ENCODE measurements around the gene MGAT4A. TPM values are rescaled to one million over a fixed set of nuclear protein-coding genes. Genes with fewer than 3 reads are reported as not detected.
"Not testable (repeated sequence)": the region's sequence is repeated elsewhere in the genome, so short reads cannot be mapped to it uniquely, and the experiment has no call there.

MGAT4A gene
- total and polyA plus RNA-seq, 3 experiments from 2014 or later, result 65.2 to 211 (median 66.8) TPM

DNA sequence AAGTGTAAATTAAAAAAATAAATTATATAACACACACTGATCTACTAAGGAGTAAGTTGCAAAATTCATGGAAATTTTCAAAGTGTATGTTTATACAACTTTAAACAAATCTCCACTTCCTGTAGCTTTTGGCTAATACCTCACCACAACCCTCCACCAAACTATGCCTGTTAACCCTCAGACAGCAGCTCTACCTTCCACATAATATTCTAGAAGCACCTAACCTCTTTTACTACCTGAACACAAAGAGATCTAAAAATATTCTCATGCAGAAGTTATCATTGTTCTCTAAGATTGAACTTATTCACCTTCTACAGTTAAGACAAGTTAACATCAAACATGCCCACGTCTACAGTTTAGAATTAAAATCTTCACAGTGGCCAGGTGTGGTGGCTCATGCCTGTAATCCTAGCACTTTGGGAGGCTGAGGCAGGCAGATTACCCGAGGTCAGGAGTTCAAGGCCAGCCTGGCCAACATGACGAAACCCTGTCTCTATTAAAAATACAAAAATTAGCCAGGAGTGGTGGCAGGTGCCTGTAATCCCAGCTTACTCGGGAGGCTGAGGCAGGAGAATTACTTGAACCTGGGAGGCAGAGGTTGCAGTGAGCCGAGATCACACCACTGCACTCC is 2.7 kb downstream of the MGAT4A start:
- Mint-ChIP-seq H3K27ac (peak overlapping the region; percentile 55 to 95 (median 82)), H3K4me3 (peak overlapping the region; percentile 84 to 96 (median 88)), H3K36me3 (peaks cover 0 to 56% (median 10%) of the 10 kb centered on the region in 3 donors), H3K4me1 (peaks cover 66 to 79% (median 76%) of the 10 kb centered on the region in 3 donors)
- H3K27ac ChIP-seq (ENCODE audit: low read depth, low read length); H3K9me3 Mint-ChIP-seq; H3K9me3 ChIP-seq (ENCODE audit: low read length); H3K27me3 Mint-ChIP-seq; H3K27me3 ChIP-seq (ENCODE audit: insufficient read depth, low read length, poor library complexity, severe bottlenecking); H3K36me3 ChIP-seq (ENCODE audit: insufficient read depth, low read length): not testable (repeated sequence)
- peaks cover 65% of the 10 kb centered on the region for H3K4me1 ChIP-seq (ENCODE audit: insufficient read depth, low read length)
- CTCF ChIA-PET, result interaction anchor here (0.9 to 5.1 kb wide), 9 partner anchors 9 to 96 kb away, joined by 3 to 33 read pairs (median 3); no protein-coding TSS in a partner anchor
- POLR2A ChIA-PET, result interaction anchor here (0.6 to 1.9 kb wide), 6 partner anchors 17 to 68 kb away, joined by 3 to 22 read pairs (median 4); no protein-coding TSS in a partner anchor
- DNase-seq, result peak in 2 of 5 donors; percentile 28 to 59
- peak overlapping the region; percentile 72 for H3K4me3 ChIP-seq (ENCODE audit: low read length)

DNA sequence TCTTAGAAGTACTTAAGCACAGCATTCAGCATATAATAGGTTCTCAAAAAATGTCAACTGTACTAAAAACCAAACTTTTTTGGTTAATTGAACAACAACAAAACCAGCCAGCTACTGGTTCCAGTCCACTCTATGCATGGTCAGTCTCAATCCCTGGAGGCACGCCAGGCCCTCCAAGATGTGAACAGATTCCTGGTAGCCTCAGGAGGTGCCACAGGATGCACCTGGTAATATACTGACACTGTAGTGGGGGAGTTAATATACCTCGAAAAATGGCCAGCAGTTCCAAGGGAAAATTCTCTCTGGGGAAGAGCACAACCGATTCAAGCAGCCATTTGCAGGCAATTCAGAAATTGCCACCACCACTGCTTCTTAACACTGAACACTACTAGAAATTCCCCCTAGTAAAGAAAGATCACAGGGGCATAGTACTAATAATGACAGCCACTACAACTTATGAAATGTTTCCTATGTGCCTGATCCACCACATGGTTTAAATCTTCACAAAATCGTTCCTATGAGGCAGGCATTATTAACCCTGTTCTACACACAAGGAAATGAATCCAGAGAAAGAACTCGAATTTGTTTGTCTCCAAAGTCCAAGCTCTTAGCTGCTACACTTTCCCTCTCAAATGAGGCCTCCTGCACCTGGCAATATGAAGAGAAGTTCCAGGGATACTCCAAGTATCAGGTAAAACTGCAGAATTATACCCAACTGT is 3.4 kb downstream of the MGAT4A start:
- H3K4me1 Mint-ChIP-seq, result peaks cover 66 to 79% (median 76%) of the 10 kb centered on the region in 3 donors
- Histone ChIP-seq H3K27ac (ENCODE audit: low read depth, low read length) (no peak overlapping the region), H3K4me1 (ENCODE audit: insufficient read depth, low read length) (peaks cover 64% of the 10 kb centered on the region), H3K27me3 (ENCODE audit: insufficient read depth, low read length, poor library complexity, severe bottlenecking) (no peaks in the 10 kb centered on the region), H3K36me3 (ENCODE audit: insufficient read depth, low read length) (peaks cover 14% of the 10 kb centered on the region), H3K9me3 (ENCODE audit: low read length) (no peaks in the 10 kb centered on the region), H3K4me3 (ENCODE audit: low read length) (peak overlapping the region; percentile 72)
- no peaks in the 10 kb centered on the region for H3K27me3 Mint-ChIP-seq
- peaks cover 6 to 62% (median 17%) of the 10 kb centered on the region in 3 donors for H3K36me3 Mint-ChIP-seq
- POLR2A ChIA-PET, result interaction anchor here (0.6 to 1.9 kb wide), 5 partner anchors 17 to 68 kb away, joined by 3 to 22 read pairs (median 3); no protein-coding TSS in a partner anchor
- no peaks in the 10 kb centered on the region for H3K9me3 Mint-ChIP-seq
- CTCF ChIA-PET, result interaction anchor here (0.9 to 5.1 kb wide), 9 partner anchors 9 to 97 kb away, joined by 3 to 33 read pairs (median 3); no protein-coding TSS in a partner anchor
- DNase-seq, result no peak
- peak overlapping the region; percentile 84 to 96 (median 88) for H3K4me3 Mint-ChIP-seq
- H3K27ac Mint-ChIP-seq, result peak overlapping the region; percentile 49 to 95 (median 77)

DNA sequence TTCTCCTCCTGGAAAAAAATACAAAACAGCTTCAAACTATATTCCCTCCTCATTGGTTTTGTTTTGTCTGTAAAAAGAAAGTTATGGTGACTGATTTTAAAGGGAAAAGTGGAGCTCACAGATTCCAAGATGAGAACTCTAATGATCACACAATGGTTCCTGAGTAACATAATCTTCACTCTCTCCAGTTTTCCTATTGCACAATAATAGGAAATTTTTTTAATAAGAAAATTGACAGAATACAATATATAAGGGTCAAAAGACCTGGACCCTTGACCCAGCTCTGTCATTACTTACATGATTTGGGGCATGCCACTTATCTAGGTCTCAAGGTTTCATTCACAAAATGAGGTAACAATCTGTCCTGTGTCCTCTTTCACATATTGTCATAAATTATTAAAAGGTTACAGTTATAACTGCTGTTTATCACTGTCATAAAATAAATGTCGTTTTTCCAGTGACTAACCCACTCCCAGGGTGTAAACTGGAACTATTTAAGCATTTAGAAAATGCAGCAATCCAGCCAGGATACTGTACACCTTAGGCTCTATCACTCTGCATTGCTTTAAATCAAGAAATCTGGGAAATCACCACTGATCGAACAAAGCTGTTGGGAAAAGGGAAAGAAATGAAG is 4.1 kb downstream of the MGAT4A start:
- H3K36me3 ChIP-seq (ENCODE audit: insufficient read depth, low read length), result peaks cover 21% of the 10 kb centered on the region
- H3K27me3 ChIP-seq (ENCODE audit: insufficient read depth, low read length, poor library complexity, severe bottlenecking), result no peaks in the 10 kb centered on the region
- no peak overlapping the region for H3K27ac ChIP-seq (ENCODE audit: low read depth, low read length)
- POLR2A ChIA-PET, result interaction anchor here (0.5 to 1.5 kb wide), 2 partner anchors 12 to 63 kb away, joined by 3 read pairs; no protein-coding TSS in a partner anchor
- Mint-ChIP-seq H3K36me3 (peaks cover 13 to 67% (median 20%) of the 10 kb centered on the region in 3 donors), H3K27ac (peak overlapping the region; percentile 67 to 95 (median 81)), H3K4me1 (peaks cover 66 to 79% (median 76%) of the 10 kb centered on the region in 3 donors), H3K4me3 (peak overlapping the region; percentile 84 to 96 (median 88)), H3K9me3 (peaks cover 0 to 2% (median 0%) of the 10 kb centered on the region in 5 donors), H3K27me3 (no peaks in the 10 kb centered on the region)
- no peaks in the 10 kb centered on the region for H3K9me3 ChIP-seq (ENCODE audit: low read length)
- peak overlapping the region; percentile 72 for H3K4me3 ChIP-seq (ENCODE audit: low read length)
- CTCF ChIA-PET, result interaction anchor here (0.9 to 1.3 kb wide), 3 partner anchors 8 to 63 kb away, joined by 3 to 4 read pairs (median 3); no protein-coding TSS in a partner anchor
- no peak for DNase-seq
- H3K4me1 ChIP-seq (ENCODE audit: insufficient read depth, low read length), result peaks cover 57% of the 10 kb centered on the region

DNA sequence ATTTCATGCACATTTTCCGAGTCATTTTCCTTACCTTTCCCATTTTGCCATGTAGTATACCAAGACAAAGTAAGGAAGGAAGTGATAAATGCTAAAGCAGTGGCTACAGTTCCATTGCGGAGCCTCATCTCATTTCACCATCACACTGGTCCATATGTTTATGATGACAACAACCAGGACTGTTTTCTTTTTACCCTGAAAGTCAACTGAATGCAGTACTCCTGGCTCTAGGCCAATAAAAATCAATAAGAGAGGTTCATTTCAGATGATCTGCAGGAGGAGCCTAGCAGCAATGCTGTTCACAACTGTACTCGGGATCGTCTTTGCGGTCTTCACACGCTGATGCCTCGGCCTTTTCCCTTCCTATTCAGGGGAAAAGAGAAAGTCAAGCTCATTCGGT is 4.7 kb downstream of the MGAT4A start:
- ChIA-PET CTCF (interaction anchor here (0.9 to 1.2 kb wide), 2 partner anchors 43 to 62 kb away, joined by 3 to 4 read pairs; no protein-coding TSS in a partner anchor), POLR2A (interaction anchor here (0.5 kb wide), 1 partner anchor 11 kb away, joined by 3 read pairs; no protein-coding TSS in a partner anchor)
- H3K27me3 Mint-ChIP-seq, result no peaks in the 10 kb centered on the region
- peaks cover 57% of the 10 kb centered on the region for H3K4me1 ChIP-seq (ENCODE audit: insufficient read depth, low read length)
- H3K27ac Mint-ChIP-seq, result peak overlapping the region; percentile 67 to 90 (median 81)
- peaks cover 68 to 82% (median 79%) of the 10 kb centered on the region in 3 donors for H3K4me1 Mint-ChIP-seq
- H3K9me3 ChIP-seq (ENCODE audit: low read length), result no peaks in the 10 kb centered on the region
- no peak overlapping the region for H3K27ac ChIP-seq (ENCODE audit: low read depth, low read length)
- H3K4me3 ChIP-seq (ENCODE audit: low read length), result peak overlapping the region; percentile 72
- peaks cover 0 to 5% (median 0%) of the 10 kb centered on the region in 5 donors for H3K9me3 Mint-ChIP-seq
- no peak for DNase-seq
- peaks cover 19 to 68% (median 20%) of the 10 kb centered on the region in 3 donors for H3K36me3 Mint-ChIP-seq
- peaks cover 22% of the 10 kb centered on the region for H3K36me3 ChIP-seq (ENCODE audit: insufficient read depth, low read length)
- no peaks in the 10 kb centered on the region for H3K27me3 ChIP-seq (ENCODE audit: insufficient read depth, low read length, poor library complexity, severe bottlenecking)
- H3K4me3 Mint-ChIP-seq, result peak overlapping the region; percentile 78 to 95 (median 84)

DNA sequence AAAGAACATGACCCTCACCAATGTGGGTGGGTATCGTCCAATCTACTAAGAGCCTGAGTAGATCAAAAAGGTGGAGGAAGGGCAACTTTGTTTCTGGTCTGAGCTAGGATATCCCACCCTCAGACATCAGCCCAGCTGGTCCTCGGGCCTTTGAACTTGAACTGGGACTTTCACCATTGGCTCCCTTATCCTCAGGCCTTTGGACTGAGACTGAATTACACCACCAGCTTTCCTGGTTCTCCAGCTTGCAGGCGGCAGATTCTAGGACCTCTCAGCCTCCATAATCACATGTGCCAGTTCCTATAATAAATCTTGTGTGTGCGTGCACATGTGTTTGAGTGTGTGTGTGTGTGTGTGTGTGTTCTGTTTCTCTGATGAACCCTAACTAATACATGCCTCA is 10.6 kb downstream of the MGAT4A start:
- peaks cover 35 to 85% (median 40%) of the 10 kb centered on the region in 3 donors for H3K36me3 Mint-ChIP-seq
- POLR2A ChIA-PET, result interaction anchor here (0.9 to 1.1 kb wide), 2 partner anchors 21 to 51 kb away, joined by 3 to 8 read pairs; no protein-coding TSS in a partner anchor
- no peak for DNase-seq
- H3K27me3 Mint-ChIP-seq, result no peaks in the 10 kb centered on the region
- peaks cover 67% of the 10 kb centered on the region for H3K4me1 ChIP-seq (ENCODE audit: insufficient read depth, low read length)
- no peak overlapping the region for H3K4me3 Mint-ChIP-seq
- H3K4me1 Mint-ChIP-seq, result peaks cover 79 to 100% (median 95%) of the 10 kb centered on the region in 3 donors
- H3K27ac ChIP-seq (ENCODE audit: low read depth, low read length), result no peak overlapping the region
- peaks cover 7% of the 10 kb centered on the region for H3K9me3 ChIP-seq (ENCODE audit: low read length)
- CTCF ChIA-PET, result interaction anchor here (0.9 to 1.9 kb wide), 4 partner anchors 10 to 103 kb away, joined by 3 to 7 read pairs (median 4); no protein-coding TSS in a partner anchor
- H3K4me3 ChIP-seq (ENCODE audit: low read length), result no peak overlapping the region
- peak overlapping the region; percentile 29 to 84 (median 62) for H3K27ac Mint-ChIP-seq
- H3K36me3 ChIP-seq (ENCODE audit: insufficient read depth, low read length), result peaks cover 35% of the 10 kb centered on the region
- no peaks in the 10 kb centered on the region for H3K27me3 ChIP-seq (ENCODE audit: insufficient read depth, low read length, poor library complexity, severe bottlenecking)
- H3K9me3 Mint-ChIP-seq, result peaks cover 0 to 17% (median 6%) of the 10 kb centered on the region in 5 donors

DNA sequence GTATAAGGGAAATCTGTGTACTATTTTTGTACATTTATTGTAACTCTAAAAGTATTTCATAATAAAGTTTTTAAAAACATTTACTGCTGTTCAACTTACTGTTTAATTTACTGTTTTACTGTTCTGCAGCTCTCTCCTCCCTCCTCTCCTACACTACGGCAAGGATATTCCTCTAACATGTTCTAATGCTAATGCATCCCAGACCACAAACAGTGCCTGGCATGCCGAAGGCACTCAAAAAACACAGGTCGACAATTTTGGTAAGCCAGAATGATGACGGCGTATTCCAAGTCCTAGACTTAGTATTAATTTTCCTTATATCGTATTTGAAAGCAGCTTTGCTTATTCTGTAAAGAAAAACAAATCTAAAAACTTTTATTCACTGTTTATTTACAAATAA is 13.3 kb downstream of the MGAT4A start:
- peak overlapping the region in 7 of 8 donors; percentile 70 to 94 (median 84) for H3K27ac Mint-ChIP-seq
- peaks cover 0 to 17% (median 6%) of the 10 kb centered on the region in 5 donors for H3K9me3 Mint-ChIP-seq
- peaks cover 32 to 66% (median 35%) of the 10 kb centered on the region in 3 donors for H3K36me3 Mint-ChIP-seq
- H3K27me3 Mint-ChIP-seq, result no peaks in the 10 kb centered on the region
- Histone ChIP-seq H3K27ac (ENCODE audit: low read depth, low read length) (no peak overlapping the region), H3K4me1 (ENCODE audit: insufficient read depth, low read length) (peaks cover 67% of the 10 kb centered on the region), H3K27me3 (ENCODE audit: insufficient read depth, low read length, poor library complexity, severe bottlenecking) (no peaks in the 10 kb centered on the region), H3K4me3 (ENCODE audit: low read length) (no peak overlapping the region), H3K36me3 (ENCODE audit: insufficient read depth, low read length) (peaks cover 21% of the 10 kb centered on the region), H3K9me3 (ENCODE audit: low read length) (peaks cover 7% of the 10 kb centered on the region)
- peaks cover 74 to 98% (median 94%) of the 10 kb centered on the region in 3 donors for H3K4me1 Mint-ChIP-seq
- ChIA-PET CTCF (no interaction called here), POLR2A (interaction anchor here (0.7 kb wide), 1 partner anchor 24 kb away, joined by 5 read pairs; no protein-coding TSS in a partner anchor)
- DNase-seq, result no peak
- no peak overlapping the region for H3K4me3 Mint-ChIP-seq

DNA sequence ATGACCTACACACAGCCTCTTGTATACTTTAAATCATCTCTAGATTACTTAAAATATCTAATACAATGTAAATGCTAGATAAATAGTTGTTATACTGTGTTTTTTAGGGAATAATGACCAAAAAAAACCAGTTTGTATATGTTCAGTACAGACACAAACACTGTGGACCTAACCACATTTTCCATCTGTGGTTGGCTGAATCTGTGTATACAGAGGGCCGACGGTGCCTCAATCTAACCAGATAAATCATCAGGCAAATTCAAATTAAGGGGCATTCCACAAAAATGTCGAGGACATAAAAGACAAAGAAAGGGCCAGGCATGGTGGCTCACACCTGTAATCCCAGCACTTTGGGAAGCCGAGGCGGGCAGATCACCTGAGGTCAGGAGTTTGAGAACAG is 14.1 kb downstream of the MGAT4A start:
- H3K36me3 ChIP-seq (ENCODE audit: insufficient read depth, low read length), result peaks cover 13% of the 10 kb centered on the region
- H3K36me3 Mint-ChIP-seq, result peaks cover 27 to 66% (median 31%) of the 10 kb centered on the region in 3 donors
- H3K4me3 ChIP-seq (ENCODE audit: low read length), result no peak overlapping the region
- H3K9me3 Mint-ChIP-seq, result peaks cover 0 to 15% (median 4%) of the 10 kb centered on the region in 5 donors
- DNase-seq, result no peak
- H3K27ac ChIP-seq (ENCODE audit: low read depth, low read length), result no peak overlapping the region
- H3K27me3 Mint-ChIP-seq, result no peaks in the 10 kb centered on the region
- H3K27ac Mint-ChIP-seq, result peak overlapping the region in 7 of 8 donors; percentile 11 to 96 (median 84)
- H3K9me3 ChIP-seq (ENCODE audit: low read length), result peaks cover 7% of the 10 kb centered on the region
- peaks cover 75% of the 10 kb centered on the region for H3K4me1 ChIP-seq (ENCODE audit: insufficient read depth, low read length)
- peaks cover 74 to 98% (median 94%) of the 10 kb centered on the region in 3 donors for H3K4me1 Mint-ChIP-seq
- ChIA-PET CTCF (no interaction called here), POLR2A (interaction anchor here (0.8 kb wide), 1 partner anchor 9 kb away, joined by 3 read pairs; no protein-coding TSS in a partner anchor)
- no peak overlapping the region for H3K4me3 Mint-ChIP-seq
- H3K27me3 ChIP-seq (ENCODE audit: insufficient read depth, low read length, poor library complexity, severe bottlenecking), result no peaks in the 10 kb centered on the region

Data from CD8-positive, alpha-beta memory T cell (primary cell).